Endodermal cell (in vitro differentiated cells): ENCODE results near the gene RAB33B. TPM values are rescaled to one million over a fixed set of nuclear protein-coding genes. Genes with fewer than 3 reads are reported as not detected.
A peak's percentile ranks its signal among the peaks of the same experiment; 100 is the strongest.

Experiments used
- DNase-seq: peaks from one replicate; pipeline ENCODE4 v3.0.0-alpha.2; 2017
- H3K27ac ChIP-seq: 2 replicates; pipeline ENCODE4 v1.5.1; 2013; ENCODE audit warnings: mild to moderate bottlenecking, low read depth, low read length, moderate library complexity
- H3K27me3 ChIP-seq: 2 replicates; pipeline ENCODE4 v1.6.1; 2013; ENCODE audit warnings: mild to moderate bottlenecking, low read length, moderate library complexity; ENCODE audit not compliant: insufficient read depth, control insufficient read depth, poor library complexity, severe bottlenecking
- H3K36me3 ChIP-seq: 2 replicates; pipeline ENCODE4 v1.7.0; 2013; ENCODE audit warnings: mild to moderate bottlenecking, low read length, moderate library complexity; ENCODE audit not compliant: control insufficient read depth, insufficient read depth
- H3K4me1 ChIP-seq: one replicate; pipeline ENCODE4 v1.7.0; 2013; ENCODE audit warnings: low read length; ENCODE audit not compliant: control insufficient read depth, insufficient read depth
- H3K4me3 ChIP-seq: 2 replicates; pipeline ENCODE4 v1.5.1; 2013; ENCODE audit warnings: mild to moderate bottlenecking, low read length, moderate library complexity
- H3K9ac ChIP-seq: 2 replicates; pipeline ENCODE4 v1.6.1; 2013; ENCODE audit warnings: mild to moderate bottlenecking, low read length, moderate library complexity; ENCODE audit not compliant: poor library complexity, severe bottlenecking; ENCODE audit errors: extremely low read depth
- H3K9me3 ChIP-seq: 2 replicates; pipeline ENCODE4 v1.6.1; 2013; ENCODE audit warnings: mild to moderate bottlenecking, low read length, moderate library complexity; ENCODE audit not compliant: control insufficient read depth
- H3K27ac Mint-ChIP-seq: 2 replicates; pipeline ENCODE4 v1.8.0; 2020; ENCODE audit warnings: mixed read lengths
- H3K27me3 Mint-ChIP-seq: 2 replicates; pipeline ENCODE4 v1.8.0; 2021; ENCODE audit warnings: mild to moderate bottlenecking, mixed read lengths; ENCODE audit not compliant: insufficient read depth
- H3K36me3 Mint-ChIP-seq: 2 replicates; pipeline ENCODE4 v1.8.0; 2020; ENCODE audit warnings: low read depth, mixed read lengths
- H3K4me1 Mint-ChIP-seq: 2 replicates; pipeline ENCODE4 v1.8.0; 2020; ENCODE audit warnings: mixed read lengths
- H3K4me3 Mint-ChIP-seq: 2 replicates; pipeline ENCODE4 v1.8.0; 2020; ENCODE audit warnings: mild to moderate bottlenecking, moderate library complexity, mixed read lengths
- H3K9me3 Mint-ChIP-seq: 2 replicates; pipeline ENCODE4 v1.8.0; 2020; ENCODE audit warnings: mild to moderate bottlenecking, mixed read lengths
- CTCF ChIP-seq: fragments of 200-600 bp; sonication (generic); conservative IDR thresholded peaks from 2 replicates; pipeline ENCODE4 v1.5.0; 2021; ENCODE audit warnings: antibody characterized with exemption, mild to moderate bottlenecking
- WGBS, 2 experiments: methylation state at CpG; one replicate each; pipeline versions ENCODE4 v1.1.5 to v1.1.7; 2013; ENCODE audit warnings: missing lambda C conversion rate in 2 of 2, mixed read lengths in 1 of 2; ENCODE audit not compliant: insufficient coverage in 1 of 2, insufficient read length in 1 of 2; 5-methylcytosine and 5-hydroxymethylcytosine counted together
- total RNA-seq, 2 donors: library from RNA; stranded (reverse); fragmentation: NEBNext Ultra II Directional in 1 of 2; extraction: Animal tissue kit (Norgen Biotek cat#: 25700) in 1 of 2; gene quantifications; 2 replicates in 1 of 2; 3 replicates in 1 of 2; pipeline ENCODE4 v1.2.1, GENCODE V29; 2021

Gene RAB33B
- total RNA-seq, 2 donors from 2014 or later: 8.7 to 11.4 TPM

DNA sequence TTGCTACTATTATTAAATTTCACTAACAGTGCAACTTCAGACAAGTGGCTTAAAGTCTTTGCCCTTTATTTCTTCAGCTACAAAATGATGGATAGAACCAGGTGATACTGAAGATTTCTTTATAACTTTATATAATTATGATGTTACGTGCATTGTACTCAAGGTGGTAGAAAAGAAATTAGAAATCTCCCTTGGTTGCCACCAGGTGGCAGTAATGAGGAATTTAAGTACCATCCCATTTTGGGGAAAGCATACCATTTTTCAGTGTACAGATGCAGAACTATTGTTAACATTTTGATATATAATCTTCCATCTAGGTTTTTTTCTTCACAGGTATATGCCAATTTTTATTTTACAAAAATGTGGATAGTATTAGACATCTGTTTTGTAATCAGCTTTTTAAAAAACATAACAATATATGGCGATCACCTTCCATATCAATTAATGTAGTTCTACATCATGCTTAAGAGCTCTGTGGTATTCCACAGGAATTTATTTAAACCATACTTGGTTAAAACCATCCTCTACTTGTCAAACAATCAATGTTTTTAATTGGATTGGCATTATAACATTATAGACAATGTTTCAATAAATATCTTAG is 37.7 kb upstream of the RAB33B start:
- peak; percentile 85 for TF ChIP-seq CTCF
- Histone ChIP-seq H3K9ac (no peak overlapping the region), H3K9me3 (peaks cover 60% of the 10 kb centered on the region), H3K4me3 (no peak overlapping the region), H3K27ac (no peak overlapping the region), H3K27me3 (no peaks in the 10 kb centered on the region), H3K4me1 (no peaks in the 10 kb centered on the region), H3K36me3 (peaks cover 14% of the 10 kb centered on the region)
- peaks cover 55% of the 10 kb centered on the region for H3K36me3 Mint-ChIP-seq
- no peak for DNase-seq
- WGBS, 2 experiments: 91% methylated on average over 2 of the region's 2 CpGs; no CpG with 5 or more reads in 1 of the 2 experiments
- no peaks in the 10 kb centered on the region for H3K27me3 Mint-ChIP-seq
- no peak overlapping the region for H3K27ac Mint-ChIP-seq
- no peak overlapping the region for H3K4me3 Mint-ChIP-seq
- H3K4me1 Mint-ChIP-seq: peaks cover 4% of the 10 kb centered on the region
- H3K9me3 Mint-ChIP-seq: peaks cover 42% of the 10 kb centered on the region

DNA sequence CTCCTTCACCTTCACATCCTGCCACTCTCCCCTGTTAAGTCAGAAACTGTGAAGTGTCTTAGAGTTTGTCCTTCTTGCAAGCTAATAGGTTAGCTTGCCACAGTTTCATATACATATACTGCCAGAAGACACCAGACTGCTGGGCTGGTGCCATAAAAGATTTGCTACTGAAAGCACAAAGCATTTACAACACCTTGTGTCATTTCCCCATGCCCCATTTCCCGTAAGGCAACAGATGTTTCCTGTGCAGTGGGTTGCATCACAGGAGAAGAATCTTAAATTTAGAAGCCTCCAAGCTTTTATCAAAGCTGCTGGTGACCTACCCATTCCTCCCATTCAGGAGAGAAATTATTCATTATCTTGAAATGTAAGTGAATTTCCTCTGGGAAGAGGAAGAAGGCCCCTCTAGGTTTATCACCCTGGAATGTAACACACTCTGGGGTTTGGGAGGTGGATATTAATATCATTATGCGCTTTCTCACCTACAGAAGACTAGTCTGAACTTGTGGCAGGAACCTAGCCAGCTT is 34.5 kb upstream of the RAB33B start:
- 91 to 100% methylated on average over 1 to 2 of the region's 2 CpGs for WGBS, 2 experiments

GRCh38 chr4:139420652-139421051 is 33.3 kb upstream of the RAB33B start:
- H3K9me3 ChIP-seq: peaks cover 45% of the 10 kb centered on the region
- H3K9me3 Mint-ChIP-seq: peaks cover 32% of the 10 kb centered on the region
- WGBS, 2 experiments: 100% methylated on average over 1 of the region's 1 CpG; no CpG with 5 or more reads in 1 of the 2 experiments
- H3K27me3 ChIP-seq: no peaks in the 10 kb centered on the region
- no peak overlapping the region for H3K4me3 ChIP-seq
- H3K9ac ChIP-seq: no peak overlapping the region
- peaks cover 27% of the 10 kb centered on the region for H3K36me3 Mint-ChIP-seq
- no peak overlapping the region for H3K27ac Mint-ChIP-seq
- no peak for TF ChIP-seq CTCF
- peaks cover 14% of the 10 kb centered on the region for H3K36me3 ChIP-seq
- DNase-seq: no peak
- H3K27ac ChIP-seq: no peak overlapping the region
- no peak overlapping the region for H3K4me3 Mint-ChIP-seq
- H3K27me3 Mint-ChIP-seq: no peaks in the 10 kb centered on the region
- peaks cover 4% of the 10 kb centered on the region for H3K4me1 Mint-ChIP-seq
- no peaks in the 10 kb centered on the region for H3K4me1 ChIP-seq

More for the DNA sequence above, 34.5 kb upstream of the RAB33B start:
- H3K9me3 ChIP-seq: peaks cover 57% of the 10 kb centered on the region
- peaks cover 4% of the 10 kb centered on the region for H3K4me1 Mint-ChIP-seq
- H3K27me3 ChIP-seq: no peaks in the 10 kb centered on the region
- no peak overlapping the region for H3K4me3 Mint-ChIP-seq
- no peaks in the 10 kb centered on the region for H3K27me3 Mint-ChIP-seq
- H3K9me3 Mint-ChIP-seq: peaks cover 44% of the 10 kb centered on the region
- H3K27ac ChIP-seq: no peak overlapping the region
- H3K4me1 ChIP-seq: no peaks in the 10 kb centered on the region
- no peak for DNase-seq
- no peak for TF ChIP-seq CTCF
- no peak overlapping the region for H3K4me3 ChIP-seq
- peaks cover 14% of the 10 kb centered on the region for H3K36me3 ChIP-seq
- no peak overlapping the region for H3K27ac Mint-ChIP-seq
- H3K9ac ChIP-seq: no peak overlapping the region
- H3K36me3 Mint-ChIP-seq: peaks cover 39% of the 10 kb centered on the region
